Activated CD8-positive, alpha-beta memory T cell treated with anti-CD3 and anti-CD28 coated beads for 48 hours (primary cell): ENCODE data around the gene LUC7L2.
"Not testable (repeated sequence)": the region's sequence is repeated elsewhere in the genome, so short reads cannot be mapped to it uniquely, and the experiment has no call there.

Experiments
- DNase-seq, 3 experiments: peaks; one replicate each; pipeline ENCODE4 v3.0.0-alpha.2; 2020; ENCODE audit warnings: low read depth in 2 of 3, low spot score in 2 of 3

LUC7L2 gene

GRCh38 chr7:139441961-139442360 is 82.3 kb downstream of the LUC7L2 start:
- DNase-seq: no peak

- DNase-seq: no peak
Measured at GRCh38 chr7:139446051-139446890, 86.6 kb downstream of the LUC7L2 start.

- no peak for DNase-seq
Measured at GRCh38 chr7:139450851-139451250, 91.2 kb downstream of the LUC7L2 start.

- no peak for DNase-seq
Measured at GRCh38 chr7:139451638-139452037, 91.9 kb downstream of the LUC7L2 start.

GRCh38 chr7:139452958-139453672 is 93.4 kb downstream of the LUC7L2 start:
- DNase-seq: no peak

- DNase-seq: no peak
Measured at GRCh38 chr7:139453673-139454321, 94.1 kb downstream of the LUC7L2 start.

- DNase-seq: no peak
Measured at GRCh38 chr7:139455789-139456188, 96.1 kb downstream of the LUC7L2 start.

- DNase-seq: no peak
Measured at GRCh38 chr7:139456511-139456910, 96.8 kb downstream of the LUC7L2 start.

GRCh38 chr7:139457153-139457946 is 97.7 kb downstream of the LUC7L2 start:
- DNase-seq: no peak

- DNase-seq: not testable (repeated sequence)
Measured at GRCh38 chr7:139463421-139463820, 103.7 kb downstream of the LUC7L2 start.

- DNase-seq: not testable (repeated sequence)
Measured at GRCh38 chr7:139464511-139464910, 104.8 kb downstream of the LUC7L2 start.

- DNase-seq: not testable (repeated sequence)
Measured at GRCh38 chr7:139465072-139465471, 105.4 kb downstream of the LUC7L2 start.

GRCh38 chr7:139467729-139468128 is 108.0 kb downstream of the LUC7L2 start:
- DNase-seq: not testable (repeated sequence)

- DNase-seq: not testable (repeated sequence)
Measured at GRCh38 chr7:139468281-139468680, 108.6 kb downstream of the LUC7L2 start.

GRCh38 chr7:139471740-139472353 is 112.2 kb downstream of the LUC7L2 start:
- DNase-seq: no peak
